HG03442 (cell line): ENCODE data around the gene SPATA31C2.
"Not testable (repeated sequence)": the region's sequence is repeated elsewhere in the genome, so short reads cannot be mapped to it uniquely, and the experiment has no call there.

Experiments used
- ATAC-seq: cut with Tn5 transposase; IDR thresholded peaks from one replicate; pipeline ENCODE4 v1.9.1; 2021; ENCODE audit warnings: mild to moderate bottlenecking, moderate library complexity; ENCODE audit not compliant: unreplicated experiment

The SPATA31C2 gene

GRCh38 chr9:88138375-88138774 is at the start of gene SPATA31C2:
Gene SPATA31C2, minus strand, starts transcription at chr9:88138475. Its CDS starts 29 bp downstream, at chr9:88138446.
- ATAC-seq = not testable (repeated sequence)

- no peak for ATAC-seq
Measured at GRCh38 chr9:88187631-88188030, 49.4 kb upstream of the SPATA31C2 start.

GRCh38 chr9:88186495-88187110 is 48.3 kb upstream of the SPATA31C2 start:
- no peak for ATAC-seq

- ATAC-seq = no peak
Measured at GRCh38 chr9:88184976-88185375, 46.7 kb upstream of the SPATA31C2 start.

- no peak for ATAC-seq
Measured at GRCh38 chr9:88183798-88184495, 45.7 kb upstream of the SPATA31C2 start.

GRCh38 chr9:88182501-88182900 is 44.2 kb upstream of the SPATA31C2 start:
- ATAC-seq = no peak

- ATAC-seq = no peak
Measured at GRCh38 chr9:88180081-88180765, 41.9 kb upstream of the SPATA31C2 start.

GRCh38 chr9:88179062-88179521 is 40.8 kb upstream of the SPATA31C2 start:
- no peak for ATAC-seq

- no peak for ATAC-seq
Measured at GRCh38 chr9:88178641-88179040, 40.4 kb upstream of the SPATA31C2 start.

GRCh38 chr9:88177371-88177770 is 39.1 kb upstream of the SPATA31C2 start:
- no peak for ATAC-seq

- ATAC-seq = no peak
Measured at GRCh38 chr9:88174324-88174723, 36.0 kb upstream of the SPATA31C2 start.

- ATAC-seq = no peak
Measured at GRCh38 chr9:88173378-88173999, 35.2 kb upstream of the SPATA31C2 start.

- no peak for ATAC-seq
Measured at GRCh38 chr9:88169700-88170099, 31.4 kb upstream of the SPATA31C2 start.

- no peak for ATAC-seq
Measured at GRCh38 chr9:88168564-88168963, 30.3 kb upstream of the SPATA31C2 start.

- ATAC-seq = no peak
Measured at GRCh38 chr9:88166660-88167059, 28.4 kb upstream of the SPATA31C2 start.

GRCh38 chr9:88164850-88165249 is 26.6 kb upstream of the SPATA31C2 start:
- no peak for ATAC-seq

- no peak for ATAC-seq
Measured at GRCh38 chr9:88161144-88161543, 22.9 kb upstream of the SPATA31C2 start.

GRCh38 chr9:88143957-88144625 is 5.8 kb upstream of the SPATA31C2 start:
- ATAC-seq = no peak

- no peak for ATAC-seq
Measured at GRCh38 chr9:88143179-88143578, 4.9 kb upstream of the SPATA31C2 start.

GRCh38 chr9:88133552-88133951 is 4.7 kb downstream of the SPATA31C2 start:
- ATAC-seq = not testable (repeated sequence)

- not testable (repeated sequence) for ATAC-seq
Measured at GRCh38 chr9:88129556-88129955, 8.7 kb downstream of the SPATA31C2 start.
